Measurements from ENCODE around the gene LRP2. TPM values are rescaled to one million over a fixed set of nuclear protein-coding genes. Genes with fewer than 3 reads are reported as not detected.
"Not testable (repeated sequence)": the region's sequence is repeated elsewhere in the genome, so short reads cannot be mapped to it uniquely, and the experiment has no call there.

The LRP2 gene
- total and polyA plus RNA-seq, 2 of the 4 experiments (the other 2 are of a cell fraction): not detected

DNA sequence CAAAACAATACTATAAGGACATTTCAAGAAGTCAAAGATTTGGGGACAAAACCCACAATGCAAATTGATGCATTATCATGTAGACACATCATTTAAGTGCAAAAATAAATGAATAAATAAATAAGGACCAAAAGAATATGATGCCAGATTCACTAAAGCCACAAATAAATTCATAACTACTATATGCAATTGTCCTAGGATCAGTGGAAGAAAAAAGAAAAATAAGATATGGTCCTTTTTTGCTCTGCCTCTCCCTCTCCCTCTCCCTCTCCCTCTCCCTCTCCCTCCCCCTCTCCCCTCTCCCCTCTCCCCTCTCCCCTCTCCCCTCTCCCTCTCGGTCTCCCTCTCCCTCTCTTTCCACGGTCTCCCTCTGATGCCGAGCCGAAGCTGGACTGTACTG lies 36.4 kb downstream of the LRP2 start:
- H3K23ac ChIP-seq (ENCODE audit: low read depth, low read length); H2AFZ ChIP-seq (replicated peaks; ENCODE audit: low read length, poor library complexity); H4K5ac ChIP-seq (ENCODE audit: low read depth, low read length); H2AK5ac ChIP-seq (ENCODE audit: low read depth, low read length); H3K18ac ChIP-seq (ENCODE audit: low read depth, low read length); H4K20me1 ChIP-seq (ENCODE audit: insufficient read depth, low read length); H3K4ac ChIP-seq (ENCODE audit: low read depth, low read length); H3K27me3 ChIP-seq (ENCODE audit: control insufficient read depth, insufficient read depth, low read length); H3K4me2 ChIP-seq (ENCODE audit: low read depth, low read length); H3K27ac ChIP-seq (ENCODE audit: insufficient read depth, low read length); H3K36me3 ChIP-seq (ENCODE audit: control insufficient read depth, insufficient read depth, low read length); H2BK20ac ChIP-seq (ENCODE audit: low read depth, low read length); DNase-seq; H3K4me1 ChIP-seq (ENCODE audit: control insufficient read depth, insufficient read depth, low read length); H2BK120ac ChIP-seq (ENCODE audit: low read depth, low read length); H3K9ac ChIP-seq (ENCODE audit: low read depth, low read length); H3K9me3 ChIP-seq (ENCODE audit: control insufficient read depth, insufficient read depth, low read length); H3K56ac ChIP-seq (ENCODE audit: extremely low read depth, insufficient read depth, low read length); intact Hi-C loops (cut with micrococcal nuclease); H3K4me3 ChIP-seq (ENCODE audit: insufficient read depth, low read depth, low read length); ATAC-seq (ENCODE audit: low read depth); H3K9me1 ChIP-seq (ENCODE audit: insufficient read depth, low read length); H4K91ac ChIP-seq (ENCODE audit: insufficient read depth, low read depth, low read length); H3K14ac ChIP-seq (replicated peaks; ENCODE audit: low read depth, low read length); POLR2A ChIA-PET (ENCODE audit: unreplicated experiment); H2AK9ac ChIP-seq (replicated peaks; ENCODE audit: low read depth, low read length, poor library complexity); dilution Hi-C loops (cut with HindIII; ENCODE audit: low sequenced_read_pairs, unreplicated experiment); H3K79me1 ChIP-seq (ENCODE audit: low read depth in 1 of 2, low read length in 2 of 2); in situ Hi-C loops (cut with MboI; ENCODE audit: low sequenced_read_pairs); CTCF ChIA-PET; H2BK15ac ChIP-seq (ENCODE audit: low read depth, low read length); H4K8ac ChIP-seq (ENCODE audit: low read depth in 2 of 2, low read length in 2 of 2); H2BK5ac ChIP-seq (ENCODE audit: low read depth, low read length, poor library complexity, severe bottlenecking); BruUV-seq (replicated peaks): not testable (repeated sequence)
- no CpG with 5 or more reads among the region's 4 CpGs for WGBS, 2 experiments (ENCODE audit: extremely low coverage in 2 of 2, insufficient read length in 1 of 2)
